Peyer's patch (tissue), 4 donors: ENCODE results near the gene CELF2.

Experiments
- POLR2A ChIP-seq, 2 donors: fragments of 450-650 bp; IDR thresholded peaks; one replicate each; pipeline ENCODE4 v1.5.1; 2017; ENCODE audit warnings: antibody characterized with exemption in 2 of 2, mild to moderate bottlenecking in 2 of 2, moderate library complexity in 2 of 2
- TF ChIP-seq, protein P1 (sequence below), 6 experiments: fragments of 450-650 bp in 4 of 6; fragments of 200-600 bp in 2 of 6; sonication (generic) in 1 of 6; IDR thresholded peaks; one replicate each; pipeline ENCODE4 v1.5.1; 2017 to 2019; ENCODE audit warnings: antibody characterized with exemption in 6 of 6, mild to moderate bottlenecking in 3 of 6, moderate library complexity in 1 of 6

DNA sequence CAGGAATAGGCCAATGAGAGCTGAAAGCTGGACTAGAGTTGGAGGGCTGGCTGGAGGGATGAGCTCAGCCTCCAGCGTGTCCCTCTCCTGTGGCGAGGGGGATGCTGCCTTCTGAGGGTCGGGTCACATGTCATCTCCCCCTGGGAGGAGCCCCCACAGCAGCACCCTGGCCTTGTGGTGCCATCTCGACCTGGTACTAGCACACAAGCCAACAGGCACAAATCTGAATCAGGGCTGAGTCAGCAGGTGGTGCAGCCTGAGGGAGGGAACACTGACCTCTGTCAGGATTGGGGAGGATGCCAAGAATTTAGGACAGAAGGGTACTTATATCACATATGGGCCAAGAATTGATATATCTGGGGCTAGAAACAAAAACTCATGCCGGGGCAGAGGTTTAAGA, 280.4 kb downstream of the CELF2 start:
- TF ChIP-seq, protein P1, sequence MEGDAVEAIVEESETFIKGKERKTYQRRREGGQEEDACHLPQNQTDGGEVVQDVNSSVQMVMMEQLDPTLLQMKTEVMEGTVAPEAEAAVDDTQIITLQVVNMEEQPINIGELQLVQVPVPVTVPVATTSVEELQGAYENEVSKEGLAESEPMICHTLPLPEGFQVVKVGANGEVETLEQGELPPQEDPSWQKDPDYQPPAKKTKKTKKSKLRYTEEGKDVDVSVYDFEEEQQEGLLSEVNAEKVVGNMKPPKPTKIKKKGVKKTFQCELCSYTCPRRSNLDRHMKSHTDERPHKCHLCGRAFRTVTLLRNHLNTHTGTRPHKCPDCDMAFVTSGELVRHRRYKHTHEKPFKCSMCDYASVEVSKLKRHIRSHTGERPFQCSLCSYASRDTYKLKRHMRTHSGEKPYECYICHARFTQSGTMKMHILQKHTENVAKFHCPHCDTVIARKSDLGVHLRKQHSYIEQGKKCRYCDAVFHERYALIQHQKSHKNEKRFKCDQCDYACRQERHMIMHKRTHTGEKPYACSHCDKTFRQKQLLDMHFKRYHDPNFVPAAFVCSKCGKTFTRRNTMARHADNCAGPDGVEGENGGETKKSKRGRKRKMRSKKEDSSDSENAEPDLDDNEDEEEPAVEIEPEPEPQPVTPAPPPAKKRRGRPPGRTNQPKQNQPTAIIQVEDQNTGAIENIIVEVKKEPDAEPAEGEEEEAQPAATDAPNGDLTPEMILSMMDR (IDR thresholded peaks at IDR 0.05), result no peak
- no peak for TF ChIP-seq POLR2A (IDR thresholded peaks at IDR 0.05)
